Measurements from ENCODE around the gene COX4I1. TPM values are rescaled to one million over a fixed set of nuclear protein-coding genes. Genes with fewer than 3 reads are reported as not detected.

COX4I1 gene
- polyA plus RNA-seq, 3 donors = 985 to 1,312 (median 1,132) TPM

DNA sequence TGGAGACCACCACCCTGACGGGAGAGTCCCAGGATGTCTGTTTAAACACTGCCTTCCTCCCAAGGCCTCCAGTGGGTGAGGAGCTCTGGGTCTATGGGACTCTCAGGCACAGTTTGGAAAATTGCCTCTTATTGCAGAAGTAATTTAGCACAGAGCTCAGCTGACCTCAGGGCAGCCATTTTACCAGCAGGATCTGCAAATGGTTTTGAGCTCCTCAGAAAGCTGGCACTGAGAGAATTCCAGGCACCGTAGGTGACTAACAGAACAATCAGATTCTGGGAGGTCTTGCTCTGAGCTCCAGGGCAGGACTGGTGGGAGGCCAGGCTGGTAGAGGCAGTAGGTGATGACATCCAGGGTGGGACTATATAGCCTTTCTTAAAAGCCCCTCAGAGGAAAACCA, 31.3 kb upstream of the COX4I1 start:
- no peaks in the 10 kb centered on the region for H4K20me1 ChIP-seq (ENCODE audit: insufficient read depth, low read length)
- H3K36me3 Mint-ChIP-seq = peaks cover 0 to 17% of the 10 kb centered on the region in 2 donors
- peaks cover 8 to 14% (median 8%) of the 10 kb centered on the region in 3 donors for H3K27me3 Mint-ChIP-seq (ENCODE audit: low read depth in 3 of 3)
- no peak overlapping the region for H3K4me2 ChIP-seq (replicated peaks; ENCODE audit: extremely low read depth, low read length, poor library complexity, severe bottlenecking)
- no peaks in the 10 kb centered on the region for H3K27me3 ChIP-seq (ENCODE audit: control insufficient read depth in 2 of 2, insufficient read depth in 2 of 2, low read length in 2 of 2)
- no peak overlapping the region for H3K27ac ChIP-seq (ENCODE audit: low read depth in 1 of 2, low read length in 2 of 2)
- H3K9me3 ChIP-seq (replicated peaks in 1 of 2; ENCODE audit: control insufficient read depth in 1 of 2, insufficient read depth in 1 of 2, low read length in 2 of 2) = no peaks in the 10 kb centered on the region
- no peak overlapping the region for H3K9ac ChIP-seq (ENCODE audit: insufficient read depth, low read length, poor library complexity, severe bottlenecking)
- WGBS (ENCODE audit: insufficient coverage) = 80% methylated on average over 1 of the region's 2 CpGs
- H3K79me2 ChIP-seq (ENCODE audit: insufficient read depth, low read length) = no peaks in the 10 kb centered on the region
- peaks cover 13 to 22% of the 10 kb centered on the region in 2 donors for H3K4me1 ChIP-seq (ENCODE audit: control insufficient read depth in 1 of 2, insufficient read depth in 2 of 2, low read length in 2 of 2)
- peaks cover 25% of the 10 kb centered on the region for H3K4me1 Mint-ChIP-seq
- no peak for DNase-seq
- no peak overlapping the region for H3K4me3 Mint-ChIP-seq
- no peaks in the 10 kb centered on the region for H3K36me3 ChIP-seq (replicated peaks in 1 of 2; ENCODE audit: control insufficient read depth in 1 of 2, insufficient read depth in 2 of 2, low read length in 2 of 2)
- H2AFZ ChIP-seq (ENCODE audit: insufficient read depth, low read depth, low read length, poor library complexity, severe bottlenecking) = no peak overlapping the region
- H3K27ac Mint-ChIP-seq = peak overlapping the region in 1 of 7 donors; percentile 15
- TF ChIP-seq, protein P1, sequence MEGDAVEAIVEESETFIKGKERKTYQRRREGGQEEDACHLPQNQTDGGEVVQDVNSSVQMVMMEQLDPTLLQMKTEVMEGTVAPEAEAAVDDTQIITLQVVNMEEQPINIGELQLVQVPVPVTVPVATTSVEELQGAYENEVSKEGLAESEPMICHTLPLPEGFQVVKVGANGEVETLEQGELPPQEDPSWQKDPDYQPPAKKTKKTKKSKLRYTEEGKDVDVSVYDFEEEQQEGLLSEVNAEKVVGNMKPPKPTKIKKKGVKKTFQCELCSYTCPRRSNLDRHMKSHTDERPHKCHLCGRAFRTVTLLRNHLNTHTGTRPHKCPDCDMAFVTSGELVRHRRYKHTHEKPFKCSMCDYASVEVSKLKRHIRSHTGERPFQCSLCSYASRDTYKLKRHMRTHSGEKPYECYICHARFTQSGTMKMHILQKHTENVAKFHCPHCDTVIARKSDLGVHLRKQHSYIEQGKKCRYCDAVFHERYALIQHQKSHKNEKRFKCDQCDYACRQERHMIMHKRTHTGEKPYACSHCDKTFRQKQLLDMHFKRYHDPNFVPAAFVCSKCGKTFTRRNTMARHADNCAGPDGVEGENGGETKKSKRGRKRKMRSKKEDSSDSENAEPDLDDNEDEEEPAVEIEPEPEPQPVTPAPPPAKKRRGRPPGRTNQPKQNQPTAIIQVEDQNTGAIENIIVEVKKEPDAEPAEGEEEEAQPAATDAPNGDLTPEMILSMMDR (IDR thresholded peaks at IDR 0.05) = no peak
- H3K4me3 ChIP-seq (replicated peaks in 1 of 3; ENCODE audit: low read depth in 2 of 3, low read length in 3 of 3) = no peak overlapping the region
- intact Hi-C loops (cut with micrococcal nuclease) = no loop called here
- peaks cover 0 to 1% (median 0%) of the 10 kb centered on the region in 7 donors for H3K9me3 Mint-ChIP-seq

DNA sequence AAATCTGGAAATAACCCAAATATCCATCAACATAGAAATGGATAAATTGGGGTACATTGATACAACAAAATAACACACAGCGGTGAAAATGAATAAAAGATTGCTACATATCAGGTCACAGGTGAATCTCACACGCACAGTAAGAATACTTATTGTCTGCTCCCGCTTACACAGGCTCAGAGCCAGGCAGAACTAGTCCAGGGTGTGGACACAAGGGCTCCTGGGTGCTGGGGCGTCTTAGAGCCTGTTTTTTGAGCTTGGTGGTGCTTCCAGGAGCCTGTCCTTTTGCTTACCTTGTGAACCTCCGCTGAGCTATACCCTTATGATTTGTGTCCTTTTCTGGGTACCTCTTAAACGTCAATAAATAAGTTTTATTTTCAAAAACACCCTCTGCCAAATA, 28.8 kb upstream of the COX4I1 start:
- H3K4me1 Mint-ChIP-seq = peaks cover 20% of the 10 kb centered on the region
- 100% methylated on average over 2 of the region's 6 CpGs for WGBS (ENCODE audit: insufficient coverage)
- Histone ChIP-seq H2AFZ (ENCODE audit: insufficient read depth, low read depth, low read length, poor library complexity, severe bottlenecking) (no peak overlapping the region), H3K79me2 (ENCODE audit: insufficient read depth, low read length) (no peaks in the 10 kb centered on the region), H3K9ac (ENCODE audit: insufficient read depth, low read length, poor library complexity, severe bottlenecking) (no peak overlapping the region), H3K27me3 (ENCODE audit: control insufficient read depth in 2 of 2, insufficient read depth in 2 of 2, low read length in 2 of 2) (no peaks in the 10 kb centered on the region), H3K27ac (ENCODE audit: low read depth in 1 of 2, low read length in 2 of 2) (no peak overlapping the region), H3K4me1 (ENCODE audit: control insufficient read depth in 1 of 2, insufficient read depth in 2 of 2, low read length in 2 of 2) (peaks cover 13 to 20% of the 10 kb centered on the region in 2 donors), H3K9me3 (replicated peaks in 1 of 2; ENCODE audit: control insufficient read depth in 1 of 2, insufficient read depth in 1 of 2, low read length in 2 of 2) (no peaks in the 10 kb centered on the region), H3K4me2 (replicated peaks; ENCODE audit: extremely low read depth, low read length, poor library complexity, severe bottlenecking) (no peak overlapping the region), H3K4me3 (replicated peaks in 1 of 3; ENCODE audit: low read depth in 2 of 3, low read length in 3 of 3) (no peak overlapping the region), H3K36me3 (replicated peaks in 1 of 2; ENCODE audit: control insufficient read depth in 1 of 2, insufficient read depth in 2 of 2, low read length in 2 of 2) (no peaks in the 10 kb centered on the region), H4K20me1 (ENCODE audit: insufficient read depth, low read length) (no peaks in the 10 kb centered on the region)
- H3K4me3 Mint-ChIP-seq = no peak overlapping the region
- peaks cover 0 to 1% (median 0%) of the 10 kb centered on the region in 7 donors for H3K9me3 Mint-ChIP-seq
- H3K27me3 Mint-ChIP-seq (ENCODE audit: low read depth in 3 of 3) = peaks cover 5 to 12% (median 8%) of the 10 kb centered on the region in 3 donors
- no peak overlapping the region for H3K27ac Mint-ChIP-seq
- intact Hi-C loops (cut with micrococcal nuclease) = no loop called here
- TF ChIP-seq, protein P1 (IDR thresholded peaks at IDR 0.05) = no peak
- H3K36me3 Mint-ChIP-seq = peaks cover 0 to 32% of the 10 kb centered on the region in 2 donors
- DNase-seq = no peak

All from CD14-positive monocyte (primary cell).